Hepatocyte (in vitro differentiated cells): Measurements from ENCODE around the gene WIZ. TPM values are rescaled to one million over a fixed set of nuclear protein-coding genes. Genes with fewer than 3 reads are reported as not detected.
"Not testable (repeated sequence)": the region's sequence is repeated elsewhere in the genome, so short reads cannot be mapped to it uniquely, and the experiment has no call there.

ENCODE experiments used
- DNase-seq: peaks from one replicate; pipeline ENCODE4 v3.0.0-alpha.2; 2016; ENCODE audit warnings: low spot score
- H2AFZ ChIP-seq: fragments of 200-600 bp; sonication (generic); 2 replicates; pipeline ENCODE4 v1.6.0; 2016; ENCODE audit warnings: antibody characterized with exemption, mild to moderate bottlenecking
- H3K27ac ChIP-seq: fragments of 200-600 bp; sonication (generic); 2 replicates; pipeline ENCODE4 v1.5.1; 2016; ENCODE audit warnings: mild to moderate bottlenecking
- H3K27me3 ChIP-seq: fragments of 200-600 bp; sonication (generic); 2 replicates; pipeline ENCODE4 v1.6.1; 2016
- H3K36me3 ChIP-seq: fragments of 200-600 bp; sonication (generic); replicated peaks from 2 replicates; pipeline ENCODE4 v1.5.1; 2016; ENCODE audit warnings: low read depth; ENCODE audit not compliant: insufficient read depth
- H3K4me1 ChIP-seq: fragments of 200-600 bp; sonication (generic); 2 replicates; pipeline ENCODE4 v1.5.1; 2016; ENCODE audit warnings: mild to moderate bottlenecking, moderate library complexity; ENCODE audit not compliant: insufficient read depth
- H3K4me2 ChIP-seq: fragments of 200-600 bp; sonication (generic); 2 replicates; pipeline ENCODE4 v1.6.0; 2016
- H3K4me3 ChIP-seq: fragments of 200-600 bp; sonication (generic); 2 replicates; pipeline ENCODE4 v1.5.1; 2016; ENCODE audit warnings: mild to moderate bottlenecking
- H3K79me2 ChIP-seq: fragments of 200-600 bp; sonication (generic); 2 replicates; pipeline ENCODE4 v1.6.0; 2017; ENCODE audit warnings: mild to moderate bottlenecking
- H3K9me2 ChIP-seq: fragments of 200-600 bp; sonication (generic); replicated peaks from 2 replicates; pipeline ENCODE4 v1.6.0; 2017; ENCODE audit warnings: mild to moderate bottlenecking; ENCODE audit not compliant: insufficient read depth
- H3K9me3 ChIP-seq: fragments of 200-600 bp; sonication (generic); 2 replicates; pipeline ENCODE4 v1.5.1; 2016; ENCODE audit warnings: low read depth, mild to moderate bottlenecking
- H4K20me1 ChIP-seq: fragments of 200-600 bp; sonication (generic); 2 replicates; pipeline ENCODE4 v1.6.0; 2016; ENCODE audit warnings: mild to moderate bottlenecking; ENCODE audit not compliant: insufficient read depth, poor library complexity, severe bottlenecking
- CTCF ChIP-seq: fragments of 200-600 bp; sonication (generic); IDR thresholded peaks from 2 replicates; pipeline ENCODE4 v1.5.1; 2016; ENCODE audit warnings: antibody characterized with exemption, mild to moderate bottlenecking; ENCODE audit not compliant: poor library complexity
- EZH2 ChIP-seq: fragments of 200-600 bp; sonication (generic); IDR thresholded peaks from 2 replicates; pipeline ENCODE4 v1.6.1; 2016; ENCODE audit warnings: antibody characterized with exemption, mild to moderate bottlenecking, borderline replicate concordance
- EZH2phosphoT487 ChIP-seq: fragments of 200-600 bp; sonication (generic); IDR thresholded peaks from one replicate; pipeline ENCODE4 v1.6.1; 2018; ENCODE audit warnings: antibody characterized with exemption, mild to moderate bottlenecking, low read depth, moderate library complexity; ENCODE audit not compliant: unreplicated experiment, severe bottlenecking
- WGBS: methylation state at CpG from one replicate; pipeline ENCODE4 v1.1.6; 2016; ENCODE audit warnings: low lambda C conversion rate; ENCODE audit errors: missing lambda C conversion rate; 5-methylcytosine and 5-hydroxymethylcytosine counted together
- polyA plus RNA-seq: library from polyadenylated mRNA; unstranded; fragments of >200 nt; fragmentation: Nextera tagmentation; extraction: Ambion mirVana; gene quantifications from 2 replicates; pipeline ENCODE4 v1.2.1, GENCODE V29; 2016
- total RNA-seq: library from RNA; depleted of rRNA; stranded (reverse); fragments of >200 nt; gene quantifications from 2 replicates; pipeline ENCODE4 v1.2.3, GENCODE V29; 2014

WIZ gene
- total and polyA plus RNA-seq, 2 experiments from 2014 or later, result 18.6 to 24.5 TPM

DNA sequence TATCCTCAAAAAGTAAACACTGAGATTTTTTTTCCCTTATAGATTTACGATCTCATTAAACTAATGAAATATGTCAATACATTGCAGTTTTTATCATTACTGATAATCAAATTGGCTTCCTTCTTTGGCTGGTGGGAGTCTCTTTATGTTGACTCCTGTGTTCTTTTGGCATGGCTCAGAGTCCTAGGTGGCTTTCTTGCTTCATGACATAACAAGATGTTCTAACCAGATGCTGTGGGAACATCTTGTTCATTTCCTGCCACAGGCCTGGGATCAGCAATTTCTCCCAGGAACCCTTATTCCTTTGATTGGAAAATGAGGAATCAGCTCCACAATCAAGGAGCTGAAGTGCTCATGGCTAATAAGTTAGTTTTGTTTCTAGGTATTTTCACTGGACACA lies 45.4 kb upstream of the WIZ start:
- Histone ChIP-seq H4K20me1 (no peaks in the 10 kb centered on the region), H3K79me2 (no peaks in the 10 kb centered on the region), H3K36me3 (no peaks in the 10 kb centered on the region), H3K27me3 (no peaks in the 10 kb centered on the region), H2AFZ (no peak overlapping the region), H3K4me3 (no peak overlapping the region), H3K27ac (no peak overlapping the region), H3K4me2 (no peak overlapping the region), H3K9me2 (no peaks in the 10 kb centered on the region), H3K9me3 (no peaks in the 10 kb centered on the region), H3K4me1 (no peaks in the 10 kb centered on the region)
- TF ChIP-seq CTCF, result no peak
- no peak for TF ChIP-seq EZH2phosphoT487
- TF ChIP-seq EZH2, result no peak
- WGBS, result 100% methylated on average over 1 of the region's 1 CpG
- DNase-seq, result no peak

DNA sequence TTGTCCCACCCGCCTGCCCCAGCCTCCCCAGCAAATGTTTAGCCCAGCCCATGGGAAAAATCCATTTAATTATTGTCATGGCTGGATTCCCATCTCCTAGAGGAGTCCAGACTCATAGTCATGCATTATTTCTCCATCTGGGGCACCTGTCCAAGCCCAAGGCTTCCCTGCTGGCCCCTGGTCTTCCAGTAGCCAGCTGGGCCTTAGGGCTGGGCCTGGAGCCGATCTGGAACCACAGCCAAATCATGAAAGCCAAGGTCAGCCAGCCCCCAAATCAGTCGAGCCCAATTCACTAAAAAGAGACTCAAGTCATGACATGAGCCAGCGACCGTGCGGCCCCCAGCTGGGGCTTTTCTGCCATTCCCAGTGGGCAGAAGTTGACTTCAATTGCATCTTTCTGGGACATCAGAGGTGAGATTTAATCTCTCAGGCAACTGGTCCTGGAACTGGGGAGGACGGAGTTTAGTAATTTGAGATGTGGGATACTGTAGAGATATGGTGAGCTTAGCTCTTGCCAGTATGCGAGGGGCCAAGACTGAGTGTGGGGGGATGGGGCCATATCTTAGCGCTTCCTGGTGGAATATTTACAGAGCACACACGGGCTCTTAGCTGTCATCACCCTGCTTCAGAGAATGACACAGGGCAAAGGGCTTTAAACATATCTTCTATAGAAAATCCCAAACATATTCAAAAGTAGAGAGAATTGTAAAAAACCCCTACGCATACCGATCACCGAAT lies 38.9 kb upstream of the WIZ start:
- no peak overlapping the region for H3K4me3 ChIP-seq
- no peak overlapping the region for H3K27ac ChIP-seq
- no peaks in the 10 kb centered on the region for H3K36me3 ChIP-seq
- WGBS, result 81% methylated on average over 13 of the region's 13 CpGs
- no peaks in the 10 kb centered on the region for H4K20me1 ChIP-seq
- no peaks in the 10 kb centered on the region for H3K27me3 ChIP-seq
- H3K79me2 ChIP-seq, result no peaks in the 10 kb centered on the region
- DNase-seq, result no peak
- H3K9me2 ChIP-seq, result no peaks in the 10 kb centered on the region
- no peak for TF ChIP-seq EZH2
- no peak for TF ChIP-seq CTCF
- no peak for TF ChIP-seq EZH2phosphoT487
- H3K4me2 ChIP-seq, result no peak overlapping the region
- H3K4me1 ChIP-seq, result no peaks in the 10 kb centered on the region
- no peaks in the 10 kb centered on the region for H3K9me3 ChIP-seq
- no peak overlapping the region for H2AFZ ChIP-seq

- no peaks in the 10 kb centered on the region for H4K20me1 ChIP-seq
- DNase-seq, result no peak
- no peaks in the 10 kb centered on the region for H3K9me2 ChIP-seq
- H3K36me3 ChIP-seq, result no peaks in the 10 kb centered on the region
- H2AFZ ChIP-seq, result no peak overlapping the region
- H3K4me1 ChIP-seq, result no peaks in the 10 kb centered on the region
- no peak overlapping the region for H3K4me3 ChIP-seq
- no peak overlapping the region for H3K4me2 ChIP-seq
- 71% methylated on average over 4 of the region's 4 CpGs for WGBS
- H3K27me3 ChIP-seq, result no peaks in the 10 kb centered on the region
- no peaks in the 10 kb centered on the region for H3K9me3 ChIP-seq
- TF ChIP-seq EZH2 (no peak), CTCF (no peak), EZH2phosphoT487 (no peak)
- H3K27ac ChIP-seq, result no peak overlapping the region
- H3K79me2 ChIP-seq, result no peaks in the 10 kb centered on the region
These were observed 37.3 kb upstream of the WIZ start for GRCh38 chr19:15487038-15487437.

GRCh38 chr19:15485768-15486167 lies 36.0 kb upstream of the WIZ start:
- H3K9me3 ChIP-seq, H3K27ac ChIP-seq, H3K4me1 ChIP-seq, H2AFZ ChIP-seq, H3K27me3 ChIP-seq, H3K4me3 ChIP-seq, H3K9me2 ChIP-seq, H3K4me2 ChIP-seq, DNase-seq, H4K20me1 ChIP-seq, H3K36me3 ChIP-seq, H3K79me2 ChIP-seq: not testable (repeated sequence)
- 84% methylated on average over 5 of the region's 5 CpGs for WGBS

DNA sequence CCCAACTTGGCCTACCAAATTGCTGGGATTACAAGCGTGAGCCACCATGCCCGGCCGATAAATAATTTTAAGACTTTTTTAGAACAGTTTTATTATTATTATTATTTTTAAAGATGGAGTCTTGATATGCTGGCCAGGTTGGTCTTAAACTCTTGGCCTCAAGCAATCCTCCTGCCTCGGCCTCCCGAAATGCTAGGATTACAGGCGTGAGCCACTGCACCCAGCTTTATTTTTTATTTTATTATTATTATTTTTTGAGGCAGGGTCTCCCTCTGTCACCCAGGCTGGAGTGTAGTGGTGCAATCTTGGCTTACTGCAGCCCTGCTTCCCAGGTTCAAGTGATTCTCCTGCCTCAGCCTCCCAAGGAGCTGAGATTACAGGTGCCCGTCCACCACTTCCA lies 31.2 kb upstream of the WIZ start:
- H3K27ac ChIP-seq, H3K9me2 ChIP-seq, H3K27me3 ChIP-seq, H3K4me1 ChIP-seq, H3K4me2 ChIP-seq, DNase-seq, H3K36me3 ChIP-seq, H3K4me3 ChIP-seq, H2AFZ ChIP-seq, H4K20me1 ChIP-seq, H3K79me2 ChIP-seq, H3K9me3 ChIP-seq: not testable (repeated sequence)
- 74% methylated on average over 7 of the region's 7 CpGs for WGBS
